Thyroid gland (tissue), 4 donors: ENCODE measurements around the gene MACROD1. TPM values are rescaled to one million over a fixed set of nuclear protein-coding genes. Genes with fewer than 3 reads are reported as not detected.

Source experiments
- DNase-seq, 2 donors: peaks; one replicate each; pipeline ENCODE4 v3.0.0-alpha.2; 2019
- H3K27ac ChIP-seq, 3 donors: fragments of 200-600 bp; sonication (generic); 1 replicate in 2 of 3; 2 replicates in 1 of 3; pipeline ENCODE4 v1.5.1; 2016 to 2019; ENCODE audit warnings: mild to moderate bottlenecking in 1 of 3, moderate library complexity in 1 of 3
- H3K27me3 ChIP-seq: fragments of 200-600 bp; sonication (generic); one replicate; pipeline ENCODE4 v1.5.1; 2019
- H3K36me3 ChIP-seq, 2 donors: fragments of 200-600 bp; sonication (generic); one replicate each; pipeline ENCODE4 v1.5.1; 2016 to 2019
- H3K4me1 ChIP-seq, 2 donors: fragments of 200-600 bp; sonication (generic); one replicate each; pipeline ENCODE4 v1.5.1; 2017 to 2019
- H3K4me3 ChIP-seq, 3 donors: fragments of 200-600 bp; sonication (generic); replicated peaks in 1 of 3; 1 replicate in 2 of 3; 2 replicates in 1 of 3; pipeline ENCODE4 v1.5.1; 2016; ENCODE audit warnings: mild to moderate bottlenecking in 1 of 3
- H3K9me3 ChIP-seq: fragments of 200-600 bp; sonication (generic); one replicate; pipeline ENCODE4 v1.5.1; 2017
- CTCF ChIP-seq, 6 experiments: fragments of 200-600 bp in 3 of 6; fragments of 450-650 bp in 3 of 6; sonication (generic) in 3 of 6; IDR thresholded peaks; one replicate each; pipeline ENCODE4 v1.5.1; 2016 to 2019; ENCODE audit warnings: antibody characterized with exemption in 6 of 6, mild to moderate bottlenecking in 2 of 6, inconsistent platforms in 1 of 6, moderate library complexity in 1 of 6
- POLR2A ChIP-seq, 2 donors: fragments of 450-650 bp; IDR thresholded peaks; one replicate each; pipeline ENCODE4 v1.6.1; 2017; ENCODE audit warnings: antibody characterized with exemption in 2 of 2, mild to moderate bottlenecking in 2 of 2, moderate library complexity in 1 of 2
- WGBS, 2 donors: methylation state at CpG; one replicate each; pipeline ENCODE4 v1.1.5; 2017; 5-methylcytosine and 5-hydroxymethylcytosine counted together
- intact Hi-C: fragments of 100-400 bp; cut with DNase I; formaldehyde crosslinking; loops from one replicate; pipeline ENCODE4 v1.15.1; 2023
- total RNA-seq, 4 donors: library from RNA; depleted of rRNA; stranded (reverse); fragments of >200 nt; gene quantifications; one replicate each; pipeline ENCODE4 v1.2.3, GENCODE V29; 2016

The MACROD1 gene
- total RNA-seq, 4 donors from 2014 or later, result 62.5 to 89.5 (median 70.0) TPM

DNA sequence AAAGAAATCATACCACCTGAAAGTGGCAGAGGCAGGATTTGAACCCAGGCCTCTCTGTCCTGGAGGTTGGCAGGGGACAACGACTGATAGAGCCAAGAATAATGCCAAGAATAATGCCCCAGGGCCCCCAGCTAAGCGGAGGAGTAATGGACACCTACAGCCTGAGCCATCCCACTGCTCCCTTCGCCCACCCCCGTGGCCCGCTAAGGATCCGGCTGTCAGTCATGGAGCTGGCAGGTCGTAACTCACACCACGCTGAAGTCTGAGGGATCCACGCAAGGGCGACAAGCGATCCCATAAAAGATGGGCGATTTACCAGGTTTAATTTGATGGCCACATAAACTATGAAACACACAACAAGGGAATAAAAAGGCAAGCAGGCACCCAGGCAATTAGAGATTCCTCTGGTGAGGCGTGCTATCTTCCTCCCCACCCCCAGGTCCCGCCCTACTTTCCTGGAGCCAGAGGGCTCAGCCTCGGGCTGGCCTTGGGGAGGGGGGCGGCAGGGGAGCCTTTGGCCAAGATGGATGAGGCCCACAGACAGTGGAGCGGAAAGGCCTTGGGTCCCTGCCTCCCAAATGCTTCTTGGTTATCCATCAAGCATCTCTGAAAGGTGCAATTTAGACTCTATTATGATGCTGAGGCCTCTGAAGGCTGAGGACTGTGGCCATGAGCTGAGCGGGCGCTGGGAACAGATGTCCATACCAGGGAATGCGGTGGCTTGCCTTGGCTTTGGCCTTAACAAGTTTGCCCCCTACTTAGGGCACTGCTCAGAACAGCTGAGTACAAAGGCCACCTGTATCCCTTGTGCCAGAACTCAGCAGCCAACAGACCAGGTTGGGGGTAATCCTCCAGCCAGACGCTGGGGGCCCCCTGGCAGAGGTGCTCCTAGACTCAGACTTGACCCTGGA is 55.2 kb downstream of the MACROD1 start:
- no peak overlapping the region for H3K27ac ChIP-seq
- no peaks in the 10 kb centered on the region for H3K36me3 ChIP-seq
- H3K27me3 ChIP-seq, result no peaks in the 10 kb centered on the region
- H3K9me3 ChIP-seq, result no peaks in the 10 kb centered on the region
- intact Hi-C loops, result no loop called here
- no peak overlapping the region for H3K4me3 ChIP-seq
- DNase-seq, result no peak
- 77 to 80% methylated on average over 17 to 20 of the region's 21 CpGs for WGBS, 2 donors
- no peak for TF ChIP-seq CTCF (IDR thresholded peaks at IDR 0.05)
- TF ChIP-seq POLR2A (IDR thresholded peaks at IDR 0.05), result no peak
- H3K4me1 ChIP-seq, result peaks cover 7 to 21% of the 10 kb centered on the region in 2 donors

GRCh38 chr11:64109332-64109731 is 56.6 kb downstream of the MACROD1 start:
- intact Hi-C loops, result no loop called here
- no peak for DNase-seq
- TF ChIP-seq POLR2A (IDR thresholded peaks at IDR 0.05) (no peak), CTCF (IDR thresholded peaks at IDR 0.05) (no peak)

GRCh38 chr11:64107303-64107702 is 58.6 kb downstream of the MACROD1 start:
- no peaks in the 10 kb centered on the region for H3K27me3 ChIP-seq
- TF ChIP-seq POLR2A (IDR thresholded peaks at IDR 0.05) (no peak), CTCF (IDR thresholded peaks at IDR 0.05) (no peak)
- intact Hi-C loops, result no loop called here
- WGBS, 2 donors, result 95 to 96% methylated on average over 9 of the region's 9 CpGs
- DNase-seq, result no peak
- no peaks in the 10 kb centered on the region for H3K36me3 ChIP-seq
- peaks cover 40 to 46% of the 10 kb centered on the region in 2 donors for H3K4me1 ChIP-seq
- H3K27ac ChIP-seq, result peak overlapping the region in 1 of 3 donors; percentile 20
- H3K9me3 ChIP-seq, result no peaks in the 10 kb centered on the region
- no peak overlapping the region for H3K4me3 ChIP-seq

More at GRCh38 chr11:64109332-64109731, 56.6 kb downstream of the MACROD1 start:
- Histone ChIP-seq H3K9me3 (no peaks in the 10 kb centered on the region), H3K4me3 (no peak overlapping the region), H3K27ac (no peak overlapping the region), H3K36me3 (no peaks in the 10 kb centered on the region), H3K4me1 (peaks cover 21 to 35% of the 10 kb centered on the region in 2 donors), H3K27me3 (no peaks in the 10 kb centered on the region)
- WGBS, 2 donors, result 85 to 91% methylated on average over 6 to 8 of the region's 8 CpGs

GRCh38 chr11:64104632-64105031 is 61.3 kb downstream of the MACROD1 start:
- H3K9me3 ChIP-seq, result no peaks in the 10 kb centered on the region
- WGBS, 2 donors, result 90 to 100% methylated on average over 1 to 4 of the region's 5 CpGs
- intact Hi-C loops, result no loop called here
- no peaks in the 10 kb centered on the region for H3K27me3 ChIP-seq
- peaks cover 57 to 68% of the 10 kb centered on the region in 2 donors for H3K4me1 ChIP-seq
- no peak for DNase-seq
- peak overlapping the region; percentile 84 to 97 (median 88) for H3K27ac ChIP-seq
- H3K36me3 ChIP-seq, result no peaks in the 10 kb centered on the region
- TF ChIP-seq CTCF (IDR thresholded peaks at IDR 0.05), result no peak
- TF ChIP-seq POLR2A (IDR thresholded peaks at IDR 0.05), result no peak
- no peak overlapping the region for H3K4me3 ChIP-seq
